Activated T-helper 1 cell treated with anti-CD3 and anti-CD28 coated beads, Interleukin-2, amount 50 U/mL, for 16 hours (primary cell): Measurements from ENCODE around the gene SLITRK4.

ENCODE experiments used
- DNase-seq, 2 donors: peaks; one replicate each; pipeline ENCODE4 v3.0.0-alpha.2; 2020; ENCODE audit warnings: low read depth in 1 of 2, low spot score in 1 of 2

SLITRK4 gene

GRCh38 chrX:143635915-143636314 lies at the start of gene SLITRK4:
Gene SLITRK4, minus strand, starts transcription at chrX:143636101. Its CDS starts 4,993 bp downstream, at chrX:143631108.
- no peak for DNase-seq

- DNase-seq, result no peak
Observed at GRCh38 chrX:143683486-143683885, 47.6 kb upstream of the SLITRK4 start.

GRCh38 chrX:143674926-143675325 lies 39.0 kb upstream of the SLITRK4 start:
- DNase-seq, result no peak

- no peak for DNase-seq
Observed at GRCh38 chrX:143669395-143669794, 33.5 kb upstream of the SLITRK4 start.

GRCh38 chrX:143664302-143664701 lies 28.4 kb upstream of the SLITRK4 start:
- DNase-seq, result no peak

GRCh38 chrX:143663755-143664154 lies 27.9 kb upstream of the SLITRK4 start:
- DNase-seq, result no peak

- no peak for DNase-seq
Observed at GRCh38 chrX:143661286-143661685, 25.4 kb upstream of the SLITRK4 start.

- DNase-seq, result no peak
Observed at GRCh38 chrX:143648705-143649104, 12.8 kb upstream of the SLITRK4 start.

GRCh38 chrX:143642426-143642825 lies 6.5 kb upstream of the SLITRK4 start:
- no peak for DNase-seq

GRCh38 chrX:143636831-143637230 lies 930 bp upstream of the SLITRK4 start:
- DNase-seq, result no peak

GRCh38 chrX:143634663-143635455 lies 1.0 kb downstream of the SLITRK4 start:
- DNase-seq, result no peak

GRCh38 chrX:143634309-143634662 lies 1.6 kb downstream of the SLITRK4 start:
- no peak for DNase-seq

- no peak for DNase-seq
Observed at GRCh38 chrX:143633461-143634308, 2.2 kb downstream of the SLITRK4 start.

- no peak for DNase-seq
Observed at GRCh38 chrX:143632625-143633410, 3.1 kb downstream of the SLITRK4 start.

- no peak for DNase-seq
Observed at GRCh38 chrX:143623657-143624056, 12.2 kb downstream of the SLITRK4 start.

- DNase-seq, result no peak
Observed at GRCh38 chrX:143621276-143621675, 14.6 kb downstream of the SLITRK4 start.

GRCh38 chrX:143615851-143616250 lies 20.1 kb downstream of the SLITRK4 start:
- DNase-seq, result no peak

GRCh38 chrX:143601809-143602208 lies 34.1 kb downstream of the SLITRK4 start:
- DNase-seq, result no peak

- no peak for DNase-seq
Observed at GRCh38 chrX:143581240-143581639, 54.7 kb downstream of the SLITRK4 start.

GRCh38 chrX:143580266-143580665 lies 55.6 kb downstream of the SLITRK4 start:
- no peak for DNase-seq
